AG10803 (cell line): Measurements from ENCODE around the gene CCDC188.
"Not testable (repeated sequence)": the region's sequence is repeated elsewhere in the genome, so short reads cannot be mapped to it uniquely, and the experiment has no call there.

Experiments used
- DNase-seq: peaks from one replicate; pipeline ENCODE4 v3.0.0; 2010; ENCODE audit warnings: low read depth
- H3K4me3 ChIP-seq: 2 replicates; pipeline ENCODE4 v1.5.1; 2011; ENCODE audit warnings: mild to moderate bottlenecking, low read length, control low read depth
- TF ChIP-seq, protein P1 (sequence below): conservative IDR thresholded peaks from 2 replicates; pipeline ENCODE4 v1.5.1; 2011; ENCODE audit warnings: mild to moderate bottlenecking, low read length, control low read depth, inconsistent platforms

CCDC188 gene

GRCh38 chr22:20169253-20169822 lies 18.5 kb upstream of the CCDC188 start:
- no peak for DNase-seq

GRCh38 chr22:20167643-20168322 lies 16.9 kb upstream of the CCDC188 start:
- TF ChIP-seq, protein P1, sequence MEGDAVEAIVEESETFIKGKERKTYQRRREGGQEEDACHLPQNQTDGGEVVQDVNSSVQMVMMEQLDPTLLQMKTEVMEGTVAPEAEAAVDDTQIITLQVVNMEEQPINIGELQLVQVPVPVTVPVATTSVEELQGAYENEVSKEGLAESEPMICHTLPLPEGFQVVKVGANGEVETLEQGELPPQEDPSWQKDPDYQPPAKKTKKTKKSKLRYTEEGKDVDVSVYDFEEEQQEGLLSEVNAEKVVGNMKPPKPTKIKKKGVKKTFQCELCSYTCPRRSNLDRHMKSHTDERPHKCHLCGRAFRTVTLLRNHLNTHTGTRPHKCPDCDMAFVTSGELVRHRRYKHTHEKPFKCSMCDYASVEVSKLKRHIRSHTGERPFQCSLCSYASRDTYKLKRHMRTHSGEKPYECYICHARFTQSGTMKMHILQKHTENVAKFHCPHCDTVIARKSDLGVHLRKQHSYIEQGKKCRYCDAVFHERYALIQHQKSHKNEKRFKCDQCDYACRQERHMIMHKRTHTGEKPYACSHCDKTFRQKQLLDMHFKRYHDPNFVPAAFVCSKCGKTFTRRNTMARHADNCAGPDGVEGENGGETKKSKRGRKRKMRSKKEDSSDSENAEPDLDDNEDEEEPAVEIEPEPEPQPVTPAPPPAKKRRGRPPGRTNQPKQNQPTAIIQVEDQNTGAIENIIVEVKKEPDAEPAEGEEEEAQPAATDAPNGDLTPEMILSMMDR: no peak
- no peak overlapping the region for H3K4me3 ChIP-seq
- DNase-seq: no peak

More at GRCh38 chr22:20169253-20169822, 18.5 kb upstream of the CCDC188 start:
- no peak overlapping the region for H3K4me3 ChIP-seq
- TF ChIP-seq, protein P1: no peak

GRCh38 chr22:20166703-20167102 lies 15.8 kb upstream of the CCDC188 start:
- no peak overlapping the region for H3K4me3 ChIP-seq
- no peak for DNase-seq
- TF ChIP-seq, protein P1: no peak

DNA sequence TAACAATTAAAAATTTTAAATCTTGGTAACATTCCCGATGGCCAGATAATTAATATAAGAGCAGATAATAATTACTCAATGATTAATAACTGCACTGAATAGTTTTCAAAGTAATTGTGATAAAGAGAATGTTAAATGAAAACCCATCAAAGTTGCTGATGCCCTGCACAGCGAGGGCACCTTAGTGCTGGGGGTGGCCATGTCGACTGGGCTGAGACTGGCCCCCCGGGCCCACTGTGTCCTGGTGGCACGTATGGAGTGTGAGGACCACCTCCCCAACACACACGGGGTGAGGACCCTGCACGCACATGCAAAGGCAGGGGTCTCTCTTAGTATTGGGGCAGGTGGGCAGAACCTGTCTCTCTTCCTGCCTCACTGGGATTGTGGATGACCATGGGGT lies 15.1 kb upstream of the CCDC188 start:
- no peak for DNase-seq
- TF ChIP-seq, protein P1: no peak
- no peak overlapping the region for H3K4me3 ChIP-seq

DNA sequence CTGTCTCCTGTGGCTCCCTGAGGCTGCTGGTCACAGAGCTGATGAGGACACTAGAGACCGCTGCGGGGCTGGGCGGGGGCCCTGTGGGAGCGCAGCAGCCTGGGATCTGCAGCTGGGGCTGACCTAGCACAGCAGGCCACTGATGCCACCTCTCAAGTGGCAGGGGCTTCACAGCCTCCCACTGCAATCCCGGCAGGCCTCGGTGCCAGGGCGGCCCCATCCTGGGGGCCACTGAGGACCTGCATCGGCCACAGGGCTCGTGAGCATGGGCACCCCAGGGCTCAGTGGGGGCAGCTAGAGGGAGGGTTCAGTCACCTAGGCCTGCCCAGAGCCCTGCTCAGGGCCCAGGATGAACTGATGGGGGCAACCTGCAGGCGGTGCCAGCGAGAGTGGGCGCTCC lies 14.6 kb upstream of the CCDC188 start:
- TF ChIP-seq, protein P1: no peak
- no peak overlapping the region for H3K4me3 ChIP-seq
- no peak for DNase-seq

- TF ChIP-seq, protein P1: no peak
- no peak overlapping the region for H3K4me3 ChIP-seq
- DNase-seq: no peak
These were observed 14.0 kb upstream of the CCDC188 start for GRCh38 chr22:20164863-20165262.

DNA sequence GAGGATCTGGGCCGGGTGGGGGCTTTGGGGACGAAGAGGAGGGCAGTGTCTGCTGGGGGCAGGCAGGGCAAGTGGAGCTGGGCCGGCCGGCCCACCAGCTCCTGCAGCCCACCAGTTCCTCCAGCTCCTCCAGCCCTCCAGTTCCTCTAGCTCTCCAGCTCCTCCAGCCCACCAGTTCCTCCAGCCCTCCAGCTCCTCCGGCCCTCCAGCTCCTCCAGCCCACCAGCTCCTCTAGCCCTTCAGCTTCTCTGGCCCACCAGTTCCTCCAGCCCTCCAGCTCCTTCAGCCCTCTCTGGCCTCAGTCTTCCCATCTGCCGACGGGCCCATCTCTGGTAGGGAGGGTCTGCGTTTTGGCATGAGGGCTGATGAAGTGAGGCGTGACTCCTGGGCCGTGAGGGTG lies 9.2 kb upstream of the CCDC188 start:
- no peak for DNase-seq
- H3K4me3 ChIP-seq: no peak overlapping the region

GRCh38 chr22:20159531-20159930 lies 8.7 kb upstream of the CCDC188 start:
- not testable (repeated sequence) for DNase-seq, H3K4me3 ChIP-seq

More for the DNA sequence above, 9.2 kb upstream of the CCDC188 start:
- TF ChIP-seq, protein P1: no peak
